NCI-H2196 (cell line): Measurements from ENCODE around the gene CYP27A1.

Experiments
- DNase-seq: peaks from one replicate; lab custom pipeline; 2025; ENCODE audit not compliant: unreplicated experiment; lab: John Stamatoyannopoulos, UW

The CYP27A1 gene

DNA sequence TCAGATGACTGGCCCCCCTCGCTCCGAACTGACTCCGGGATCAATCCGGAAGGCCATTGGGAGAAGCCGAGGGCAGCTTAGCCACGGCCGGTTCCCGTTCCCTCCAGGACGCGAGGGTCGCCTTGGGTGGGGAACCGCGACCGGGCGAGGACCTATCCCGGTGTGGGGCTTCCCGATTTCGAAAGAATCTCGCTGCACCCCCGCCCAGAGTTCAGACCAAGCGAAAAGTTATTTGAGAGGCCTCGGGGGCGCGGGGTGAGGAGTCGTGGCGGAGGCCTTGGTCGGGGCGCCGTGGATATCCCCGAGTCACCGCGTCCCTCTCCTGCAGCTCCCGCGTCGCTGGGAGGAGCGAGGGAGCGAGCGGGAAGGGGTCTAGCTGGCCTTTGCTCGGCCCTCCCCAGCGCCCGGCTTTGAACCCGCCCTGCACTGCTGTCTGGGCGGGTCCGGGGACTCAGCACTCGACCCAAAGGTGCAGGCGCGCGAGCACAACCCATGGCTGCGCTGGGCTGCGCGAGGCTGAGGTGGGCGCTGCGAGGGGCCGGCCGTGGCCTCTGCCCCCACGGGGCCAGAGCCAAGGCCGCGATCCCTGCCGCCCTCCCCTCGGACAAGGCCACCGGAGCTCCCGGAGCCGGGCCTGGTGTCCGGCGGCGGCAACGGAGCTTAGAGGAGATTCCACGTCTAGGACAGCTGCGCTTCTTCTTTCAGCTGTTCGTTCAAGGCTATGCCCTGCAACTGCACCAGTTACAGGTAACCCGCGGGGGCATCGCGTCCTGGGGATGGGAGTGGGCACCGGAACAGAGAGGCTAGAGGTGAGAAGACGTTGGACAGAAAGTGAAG lies at the start of gene CYP27A1:
Gene CYP27A1 (plus strand): TSS at position 457 of the 837 bp plus-strand sequence. CDS start 36 bp downstream, at position 493.
- peak; percentile 54 for DNase-seq

- no peak for DNase-seq
Observed at GRCh38 chr2:218732761-218733158, 49.2 kb upstream of the CYP27A1 start.

DNA sequence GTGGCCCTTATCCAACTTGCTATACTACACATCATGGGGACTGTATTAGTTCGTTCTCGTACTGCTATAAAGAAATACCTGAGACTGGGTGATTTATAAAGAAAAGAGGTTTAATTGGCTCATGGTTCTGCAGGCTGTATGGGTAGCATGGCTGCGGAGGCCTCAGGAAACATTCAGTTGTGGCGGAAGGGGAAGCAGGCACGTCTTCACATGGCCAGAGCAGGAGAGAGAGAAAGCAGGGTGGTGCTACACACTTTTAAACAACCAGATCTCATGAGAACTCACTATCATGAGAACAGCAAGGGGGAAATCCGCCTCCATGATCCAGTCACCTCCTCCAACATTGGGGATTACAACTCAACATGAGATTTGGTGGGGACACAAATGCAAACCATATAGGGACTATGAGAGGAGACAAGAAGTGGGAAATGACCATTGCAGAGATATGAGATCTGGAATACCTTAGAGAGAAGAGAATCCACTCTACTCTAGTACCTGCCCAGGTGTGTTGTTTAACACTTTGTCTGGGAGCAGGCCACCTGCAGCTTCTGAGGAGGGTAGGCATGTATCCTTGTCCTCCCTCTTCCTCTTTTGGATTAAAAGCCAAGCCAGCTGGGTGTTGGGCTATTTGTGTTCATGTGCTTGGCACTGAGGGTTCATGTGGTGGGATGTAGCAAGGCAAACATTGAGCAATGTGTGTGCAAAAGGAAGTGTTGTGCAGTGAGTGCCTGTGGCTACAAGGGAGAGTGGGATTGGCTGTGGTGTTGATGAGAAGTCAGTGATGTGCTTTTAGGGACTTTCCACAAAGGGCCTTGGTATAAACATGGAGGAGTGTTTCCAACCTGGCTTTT lies 48.6 kb upstream of the CYP27A1 start:
- DNase-seq, result no peak

DNA sequence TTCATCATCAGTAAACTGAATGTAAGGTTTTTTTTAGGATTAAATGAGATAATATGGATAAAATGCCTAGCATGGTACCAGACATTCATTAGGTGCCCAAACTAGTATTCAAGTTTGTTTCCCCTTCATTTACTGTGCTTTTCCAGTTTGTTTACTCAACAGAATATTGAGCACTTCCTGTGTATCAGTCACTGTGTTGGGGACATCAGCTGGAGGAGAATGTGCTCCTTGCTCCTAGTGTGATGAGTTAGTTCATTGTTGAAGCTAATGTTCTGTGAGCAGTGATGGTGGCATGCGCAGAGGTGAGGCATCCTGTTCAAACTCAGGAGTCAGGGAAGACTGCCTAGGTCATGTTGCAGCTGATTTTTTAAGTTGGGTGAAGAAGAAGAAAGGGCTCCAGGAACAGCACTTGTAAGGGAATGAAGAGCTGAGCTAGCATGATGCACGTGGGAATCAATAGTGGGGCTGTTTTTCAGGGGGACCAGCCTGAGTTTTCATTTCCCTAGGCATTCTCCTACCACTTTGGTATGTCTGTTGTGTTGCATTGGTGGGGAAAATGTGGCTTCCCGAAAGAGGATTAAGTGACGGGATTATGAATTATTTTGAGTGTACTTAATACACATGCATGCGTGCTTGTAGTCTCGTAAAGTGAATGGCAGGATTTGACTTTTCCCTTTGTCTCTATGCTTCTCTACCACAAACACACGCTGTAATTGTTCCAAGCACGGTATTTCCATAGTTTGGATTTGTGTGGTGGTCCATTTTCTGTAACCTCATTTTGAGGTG lies 47.6 kb upstream of the CYP27A1 start:
- no peak for DNase-seq

DNA sequence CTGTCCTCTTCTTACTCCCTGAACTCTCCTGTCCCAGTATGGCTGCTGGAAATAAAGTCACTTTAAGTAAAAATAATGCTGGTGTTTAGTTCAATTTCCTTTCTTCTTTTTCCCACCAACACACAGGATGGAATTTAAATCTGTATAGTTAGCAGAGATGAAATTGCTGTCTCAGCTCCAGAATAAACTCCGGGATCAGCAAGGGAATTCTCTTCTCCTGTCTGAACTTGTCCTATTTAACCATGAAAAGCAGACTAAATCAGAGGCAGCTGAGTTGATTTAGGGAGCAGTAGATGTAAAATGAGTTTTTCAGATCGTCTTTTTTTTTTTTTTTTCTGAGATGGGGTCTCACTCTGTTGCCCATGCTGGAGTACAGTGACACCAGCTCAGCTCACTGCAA lies 45.4 kb upstream of the CYP27A1 start:
- no peak for DNase-seq

GRCh38 chr2:218743068-218743467 lies 38.9 kb upstream of the CYP27A1 start:
- no peak for DNase-seq

- no peak for DNase-seq
Observed at GRCh38 chr2:218744615-218745014, 37.3 kb upstream of the CYP27A1 start.

DNA sequence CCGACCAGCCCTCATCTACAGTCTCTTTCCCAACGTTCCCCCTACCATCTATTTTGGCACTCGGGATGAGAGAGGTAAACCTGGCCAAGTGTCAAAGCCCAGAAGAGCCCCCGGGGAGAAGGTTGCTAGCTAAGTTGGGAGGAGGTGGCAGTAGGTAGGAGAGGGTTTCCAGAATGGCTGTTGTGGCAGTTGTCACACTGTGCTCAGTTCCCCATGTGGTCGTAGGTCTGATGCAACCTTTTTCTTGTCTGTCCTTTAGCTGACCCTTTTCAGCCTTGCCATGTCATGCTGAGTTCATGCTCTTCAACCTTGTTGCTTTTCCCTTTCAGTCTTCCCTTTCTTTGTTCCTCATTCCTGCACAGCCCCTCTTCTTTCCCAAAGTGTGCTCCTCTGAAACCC lies 36.8 kb upstream of the CYP27A1 start:
- no peak for DNase-seq

- peak; percentile 22 for DNase-seq
Observed at GRCh38 chr2:218745559-218746469, 36.1 kb upstream of the CYP27A1 start.

GRCh38 chr2:218746470-218746795 lies 35.5 kb upstream of the CYP27A1 start:
- no peak for DNase-seq

GRCh38 chr2:218746960-218747359 lies 35.0 kb upstream of the CYP27A1 start:
- no peak for DNase-seq

GRCh38 chr2:218748741-218749441 lies 33.1 kb upstream of the CYP27A1 start:
- DNase-seq, result no peak

DNA sequence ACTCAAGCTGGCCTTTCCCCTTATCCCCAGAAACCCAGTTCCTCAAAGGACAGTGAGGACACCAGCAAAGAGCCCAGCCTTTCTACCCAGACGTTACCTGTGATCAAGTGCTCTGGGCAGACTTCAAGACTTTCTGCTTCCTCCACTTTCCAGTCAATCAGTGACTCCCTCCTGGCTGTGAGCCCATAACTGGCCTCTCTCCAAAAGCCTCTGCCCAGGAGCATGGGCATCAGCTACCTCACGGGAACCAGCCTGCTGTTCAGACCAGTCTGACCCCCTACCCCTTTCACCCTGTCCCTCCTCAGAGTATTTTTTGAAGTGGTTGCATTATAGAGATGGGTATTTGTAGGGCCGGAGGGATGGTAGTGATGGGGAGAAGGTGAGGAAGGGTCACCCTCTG lies 27.7 kb upstream of the CYP27A1 start:
- DNase-seq, result no peak

DNA sequence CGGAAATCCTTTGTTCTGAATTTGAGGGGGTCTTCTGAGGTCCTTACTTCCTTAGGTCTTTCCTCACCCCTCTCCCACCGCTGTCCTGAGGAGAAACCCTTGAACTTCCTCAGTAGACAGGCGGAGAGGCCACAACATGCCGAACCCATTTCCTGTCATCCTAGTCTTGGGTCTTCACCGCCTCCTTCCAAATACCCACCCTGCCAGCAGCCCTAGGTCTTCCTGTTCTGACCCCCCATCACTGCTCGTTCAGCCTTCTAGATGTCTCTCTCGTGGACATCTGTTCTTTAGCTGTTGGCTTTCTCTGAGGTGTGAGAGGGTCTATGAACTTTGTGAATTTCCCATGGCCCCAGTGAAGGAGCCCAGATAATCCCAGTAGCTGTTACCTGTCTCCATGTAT lies 27.2 kb upstream of the CYP27A1 start:
- DNase-seq, result no peak

DNA sequence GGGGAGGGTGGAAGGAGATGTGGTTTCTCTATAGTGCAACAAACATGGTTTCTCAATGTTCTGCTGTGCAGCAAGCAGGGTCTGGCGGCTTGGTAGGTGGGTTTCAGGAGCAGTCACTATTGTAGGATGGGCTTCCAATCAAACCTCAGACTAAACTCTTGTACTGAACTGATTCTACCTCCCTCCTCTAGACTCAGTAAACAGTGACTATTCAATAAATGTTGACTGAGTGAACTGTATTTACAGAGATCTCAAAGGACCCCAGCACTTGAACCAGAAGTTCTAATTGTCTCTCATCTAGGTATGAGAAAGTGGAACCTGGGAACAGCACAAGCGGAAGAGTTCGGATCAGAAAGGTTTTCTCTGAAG lies 26.8 kb upstream of the CYP27A1 start:
- DNase-seq, result no peak

GRCh38 chr2:218755567-218756404 lies 26.2 kb upstream of the CYP27A1 start:
- no peak for DNase-seq

DNA sequence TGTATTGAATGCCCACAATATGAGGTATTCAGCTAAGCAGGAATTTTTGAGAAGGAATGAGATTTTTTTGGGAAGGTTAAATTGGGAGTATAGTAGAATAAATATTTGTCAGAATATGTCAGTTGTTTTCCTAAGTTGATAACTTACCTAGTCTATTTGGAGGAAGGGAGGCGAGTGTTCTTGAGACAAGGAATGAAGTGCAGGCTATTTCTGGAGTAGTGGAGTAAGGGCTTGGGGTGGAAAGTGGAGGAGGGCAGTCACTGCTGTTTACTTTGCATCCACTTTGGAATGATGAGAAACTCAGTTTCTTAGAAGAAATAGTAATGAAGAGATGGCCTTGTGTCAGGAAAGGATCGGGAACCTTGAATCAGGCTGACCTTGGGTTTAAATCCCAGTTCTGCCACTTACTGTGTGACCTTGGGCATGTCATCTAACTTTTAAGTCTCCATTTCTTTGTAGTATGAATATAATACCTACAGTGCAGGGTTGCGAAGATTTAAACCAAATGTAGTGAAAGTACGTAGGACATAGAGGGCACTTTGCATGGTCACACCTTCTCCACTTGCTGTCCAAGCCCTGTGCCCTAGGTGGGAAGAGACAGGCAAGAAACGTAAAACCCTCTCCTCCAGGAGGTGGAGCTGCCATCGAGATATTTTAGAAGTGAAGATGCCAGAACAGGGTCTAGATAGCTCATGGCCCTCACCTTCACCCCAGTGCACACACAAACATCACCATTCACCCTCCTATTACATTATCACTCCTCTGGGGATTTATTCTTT lies 25.2 kb upstream of the CYP27A1 start:
- DNase-seq, result no peak

- no peak for DNase-seq
Observed at GRCh38 chr2:218761795-218762194, 20.2 kb upstream of the CYP27A1 start.
